ENCODE data around the gene CREM.
"Not testable (repeated sequence)": the region's sequence is repeated elsewhere in the genome, so short reads cannot be mapped to it uniquely, and the experiment has no call there.

CREM gene

GRCh38 chr10:35126530-35127288, at the start of gene CREM:
Gene CREM, plus strand, starts transcription at chr10:35126846. Its CDS starts 10,990 bp downstream, at chr10:35137836.
- peak; percentile 99 for DNase-seq (ENCODE audit: low read depth)

GRCh38 chr10:35079265-35079664, 47.4 kb upstream of the CREM start:
- no peak for DNase-seq (ENCODE audit: low read depth)

GRCh38 chr10:35079763-35080162, 46.9 kb upstream of the CREM start:
- DNase-seq (ENCODE audit: low read depth), result no peak

GRCh38 chr10:35080261-35080660, 46.4 kb upstream of the CREM start:
- not testable (repeated sequence) for DNase-seq (ENCODE audit: low read depth)

- DNase-seq (ENCODE audit: low read depth), result no peak
Observed at GRCh38 chr10:35083242-35083641, 43.4 kb upstream of the CREM start.

- DNase-seq (ENCODE audit: low read depth), result no peak
Observed at GRCh38 chr10:35089611-35090161, 37.0 kb upstream of the CREM start.

GRCh38 chr10:35090162-35090954, 36.3 kb upstream of the CREM start, which contains the start of gene CUL2:
Gene CUL2, minus strand, starts transcription at chr10:35090341. Its CDS starts 19,024 bp downstream, at chr10:35071317.
- DNase-seq (ENCODE audit: low read depth), result peak; percentile 89

GRCh38 chr10:35091994-35092790, 34.5 kb upstream of the CREM start:
- no peak for DNase-seq (ENCODE audit: low read depth)

- no peak for DNase-seq (ENCODE audit: low read depth)
Observed at GRCh38 chr10:35092851-35093250, 33.8 kb upstream of the CREM start.

- no peak for DNase-seq (ENCODE audit: low read depth)
Observed at GRCh38 chr10:35096312-35096711, 30.3 kb upstream of the CREM start.

GRCh38 chr10:35097510-35097909, 29.1 kb upstream of the CREM start:
- DNase-seq (ENCODE audit: low read depth), result no peak

GRCh38 chr10:35103882-35104281, 22.8 kb upstream of the CREM start:
- DNase-seq (ENCODE audit: low read depth), result no peak

- DNase-seq (ENCODE audit: low read depth), result no peak
Observed at GRCh38 chr10:35112571-35112970, 14.1 kb upstream of the CREM start.

GRCh38 chr10:35119378-35119777, 7.3 kb upstream of the CREM start:
- no peak for DNase-seq (ENCODE audit: low read depth)

- no peak for DNase-seq (ENCODE audit: low read depth)
Observed at GRCh38 chr10:35124540-35124939, 2.1 kb upstream of the CREM start.

GRCh38 chr10:35126062-35126529, 550 bp upstream of the CREM start:
- no peak for DNase-seq (ENCODE audit: low read depth)

GRCh38 chr10:35127289-35127891, 744 bp downstream of the CREM start:
- DNase-seq (ENCODE audit: low read depth), result peak; percentile 51

- no peak for DNase-seq (ENCODE audit: low read depth)
Observed at GRCh38 chr10:35129185-35129674, 2.6 kb downstream of the CREM start.

- no peak for DNase-seq (ENCODE audit: low read depth)
Observed at GRCh38 chr10:35130663-35131062, 4.0 kb downstream of the CREM start.

GRCh38 chr10:35132727-35133126, 6.1 kb downstream of the CREM start:
- DNase-seq (ENCODE audit: low read depth), result no peak

- DNase-seq (ENCODE audit: low read depth), result no peak
Observed at GRCh38 chr10:35133586-35133985, 6.9 kb downstream of the CREM start.
